ENCODE results near the gene HENMT1.
"Not testable (repeated sequence)": the region's sequence is repeated elsewhere in the genome, so short reads cannot be mapped to it uniquely, and the experiment has no call there.

DNA sequence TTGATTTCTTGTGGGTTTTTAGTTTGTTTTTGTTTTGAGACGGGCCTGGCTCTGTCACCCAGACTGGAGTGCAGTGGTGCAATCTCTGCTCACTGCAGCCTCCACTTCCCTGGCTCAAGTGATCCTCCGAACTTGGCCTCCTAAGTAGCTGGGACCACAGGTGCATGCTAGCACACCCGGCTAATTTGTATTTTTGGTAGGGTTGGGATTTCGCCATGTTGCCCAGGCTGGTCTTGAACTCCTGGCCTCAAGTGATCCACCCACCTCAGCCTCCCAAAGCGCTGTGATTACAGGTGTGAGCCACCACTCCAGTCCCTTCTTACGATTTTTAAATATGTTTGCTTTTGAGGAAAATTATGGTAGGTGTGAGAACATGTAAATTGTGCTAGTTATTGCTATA is 41.2 kb upstream of the HENMT1 start:
- TF ChIP-seq, protein P1, sequence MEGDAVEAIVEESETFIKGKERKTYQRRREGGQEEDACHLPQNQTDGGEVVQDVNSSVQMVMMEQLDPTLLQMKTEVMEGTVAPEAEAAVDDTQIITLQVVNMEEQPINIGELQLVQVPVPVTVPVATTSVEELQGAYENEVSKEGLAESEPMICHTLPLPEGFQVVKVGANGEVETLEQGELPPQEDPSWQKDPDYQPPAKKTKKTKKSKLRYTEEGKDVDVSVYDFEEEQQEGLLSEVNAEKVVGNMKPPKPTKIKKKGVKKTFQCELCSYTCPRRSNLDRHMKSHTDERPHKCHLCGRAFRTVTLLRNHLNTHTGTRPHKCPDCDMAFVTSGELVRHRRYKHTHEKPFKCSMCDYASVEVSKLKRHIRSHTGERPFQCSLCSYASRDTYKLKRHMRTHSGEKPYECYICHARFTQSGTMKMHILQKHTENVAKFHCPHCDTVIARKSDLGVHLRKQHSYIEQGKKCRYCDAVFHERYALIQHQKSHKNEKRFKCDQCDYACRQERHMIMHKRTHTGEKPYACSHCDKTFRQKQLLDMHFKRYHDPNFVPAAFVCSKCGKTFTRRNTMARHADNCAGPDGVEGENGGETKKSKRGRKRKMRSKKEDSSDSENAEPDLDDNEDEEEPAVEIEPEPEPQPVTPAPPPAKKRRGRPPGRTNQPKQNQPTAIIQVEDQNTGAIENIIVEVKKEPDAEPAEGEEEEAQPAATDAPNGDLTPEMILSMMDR (IDR thresholded peaks at IDR 0.05), result not testable (repeated sequence)
- TF ChIP-seq POLR2A (IDR thresholded peaks at IDR 0.05), result not testable (repeated sequence)

Data from testis (tissue), 2 donors.